Neural progenitor cell (in vitro differentiated cells): ENCODE results near the gene POC1A. TPM values are rescaled to one million over a fixed set of nuclear protein-coding genes. Genes with fewer than 3 reads are reported as not detected.

Experiments
- DNase-seq: peaks from one replicate; pipeline ENCODE4 v3.0.0-alpha.2; 2016; ENCODE audit warnings: low spot score
- H2AFZ ChIP-seq: fragments of 200-600 bp; sonication (generic); replicated peaks from 2 replicates; pipeline ENCODE4 v1.6.1; 2016; ENCODE audit warnings: antibody characterized with exemption
- H3F3A ChIP-seq: fragments of 200-600 bp; sonication (generic); 2 replicates; pipeline ENCODE4 v1.6.1; 2016; ENCODE audit warnings: antibody characterized with exemption, low read depth
- H3K27ac ChIP-seq: fragments of 200-600 bp; sonication (generic); 2 replicates; pipeline ENCODE4 v1.5.1; 2016; ENCODE audit warnings: mild to moderate bottlenecking
- H3K27me3 ChIP-seq: fragments of 200-600 bp; sonication (generic); 2 replicates; pipeline ENCODE4 v1.6.1; 2016; ENCODE audit warnings: mild to moderate bottlenecking, moderate library complexity
- H3K36me3 ChIP-seq: fragments of 200-600 bp; sonication (generic); 2 replicates; pipeline ENCODE4 v1.5.1; 2016
- H3K4me1 ChIP-seq: fragments of 200-600 bp; sonication (generic); 2 replicates; pipeline ENCODE4 v1.6.1; 2016; ENCODE audit warnings: mixed run types
- H3K4me2 ChIP-seq: fragments of 200-600 bp; sonication (generic); 2 replicates; pipeline ENCODE4 v1.6.1; 2016
- H3K4me3 ChIP-seq: fragments of 200-600 bp; sonication (generic); 2 replicates; pipeline ENCODE4 v1.5.1; 2016
- H3K79me2 ChIP-seq: fragments of 200-600 bp; sonication (generic); 2 replicates; pipeline ENCODE4 v1.6.1; 2016; ENCODE audit warnings: low read depth
- H3K9ac ChIP-seq: fragments of 200-600 bp; sonication (generic); 2 replicates; pipeline ENCODE4 v1.6.1; 2016
- H3K9me3 ChIP-seq: fragments of 200-600 bp; sonication (generic); 2 replicates; pipeline ENCODE4 v1.5.1; 2016; ENCODE audit warnings: low read depth
- H4K20me1 ChIP-seq: fragments of 200-600 bp; sonication (generic); 2 replicates; pipeline ENCODE4 v1.6.1; 2016; ENCODE audit warnings: low read depth
- H3K27ac Mint-ChIP-seq: 3 replicates; pipeline ENCODE4 v1.8.0; 2021; ENCODE audit warnings: mixed read lengths
- H3K27me3 Mint-ChIP-seq: 2 replicates; pipeline ENCODE4 v1.8.0; 2022; ENCODE audit warnings: low read depth, mild to moderate bottlenecking, inconsistent platforms, moderate library complexity, mixed read lengths; ENCODE audit not compliant: insufficient read depth
- H3K36me3 Mint-ChIP-seq: 3 replicates; pipeline ENCODE4 v1.8.0; 2021; ENCODE audit warnings: mixed read lengths
- H3K4me1 Mint-ChIP-seq: 3 replicates; pipeline ENCODE4 v1.8.0; 2021; ENCODE audit warnings: mixed read lengths
- H3K4me3 Mint-ChIP-seq: 3 replicates; pipeline ENCODE4 v1.8.0; 2021; ENCODE audit warnings: mild to moderate bottlenecking, moderate library complexity, mixed read lengths
- H3K9me3 Mint-ChIP-seq: 3 replicates; pipeline ENCODE4 v1.8.0; 2020; ENCODE audit warnings: mixed read lengths
- CTCF ChIP-seq: fragments of 200-600 bp; sonication (generic); IDR thresholded peaks from 2 replicates; pipeline ENCODE4 v1.5.1; 2017; ENCODE audit warnings: antibody characterized with exemption, mild to moderate bottlenecking
- EZH2 ChIP-seq: fragments of 200-600 bp; sonication (generic); IDR thresholded peaks from 2 replicates; pipeline ENCODE4 v1.6.1; 2017; ENCODE audit warnings: antibody characterized with exemption, mild to moderate bottlenecking, moderate library complexity
- EZH2phosphoT487 ChIP-seq: fragments of 200-600 bp; sonication (generic); IDR thresholded peaks from 2 replicates; pipeline ENCODE4 v1.6.1; 2017; ENCODE audit warnings: antibody characterized with exemption
- total RNA-seq: library from RNA; depleted of rRNA; stranded (reverse); fragments of >200 nt; gene quantifications from 2 replicates; pipeline ENCODE4 v1.2.3, GENCODE V29; 2015; ENCODE audit warnings: low replicate concordance

The POC1A gene
- total RNA-seq, 1 donor from 2014 or later, result 10.3 TPM

DNA sequence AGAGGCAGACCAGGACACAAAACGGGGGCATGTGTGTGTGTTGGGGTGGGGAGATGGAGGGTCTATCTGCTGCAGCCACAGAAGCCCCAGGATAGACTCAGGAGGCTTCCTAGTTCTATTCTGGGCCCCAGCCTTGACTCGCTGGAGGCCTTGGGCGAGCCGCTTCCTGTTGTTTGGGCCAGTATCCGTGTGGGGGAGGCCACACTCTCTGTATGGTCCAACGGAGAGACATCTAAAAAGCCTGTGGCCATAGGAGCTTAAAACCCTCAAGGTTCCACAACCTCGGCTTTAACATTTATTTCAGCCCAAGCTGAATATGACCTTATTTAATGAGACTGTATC is 32.8 kb downstream of the POC1A start:
- Mint-ChIP-seq H3K27ac (no peak overlapping the region), H3K36me3 (peaks cover 12% of the 10 kb centered on the region)

DNA sequence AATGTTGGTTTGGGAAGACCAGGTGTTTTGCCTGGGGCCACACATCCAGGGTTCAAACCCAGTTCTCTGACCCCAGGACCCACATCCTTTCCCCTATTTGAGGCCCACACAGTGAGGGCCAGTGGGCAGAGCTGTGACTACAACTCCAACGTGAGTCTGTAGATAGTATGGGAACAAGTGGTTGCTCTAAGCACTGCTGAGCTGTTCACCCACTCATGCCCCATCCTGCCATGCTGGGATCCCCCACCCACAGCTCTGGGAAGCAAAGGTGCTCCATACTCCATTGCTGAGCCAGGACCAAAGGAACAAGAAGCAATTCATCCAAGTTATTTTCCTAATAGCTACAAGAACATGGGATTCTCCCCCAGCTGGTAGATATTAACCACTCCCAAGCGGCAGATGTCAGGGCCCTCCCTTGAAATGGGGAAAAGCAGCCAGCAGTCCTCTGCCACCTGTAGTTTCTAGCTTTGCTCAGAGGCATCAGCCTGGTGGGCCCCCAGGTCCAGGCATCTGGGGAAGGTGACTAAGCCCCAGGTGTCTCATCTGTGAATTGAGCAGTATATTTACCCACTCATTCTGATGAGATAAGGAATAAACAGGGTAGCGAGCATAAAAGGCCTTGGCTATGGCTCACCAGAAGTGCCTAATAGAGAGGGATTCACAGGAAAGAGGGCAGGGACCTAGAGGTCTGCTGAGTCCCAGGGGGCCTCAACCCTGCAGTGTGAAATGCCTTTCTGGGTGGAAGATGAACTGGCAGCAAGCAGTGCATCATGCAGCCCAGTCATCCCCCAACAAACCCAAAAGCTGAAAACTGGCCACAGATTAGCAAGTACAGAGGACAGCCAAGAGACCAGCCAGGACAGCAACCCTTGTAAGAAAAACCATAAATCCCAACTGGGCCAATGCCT is 33.4 kb downstream of the POC1A start:
- TF ChIP-seq CTCF, result no peak
- no peak for TF ChIP-seq EZH2
- TF ChIP-seq EZH2phosphoT487, result no peak
- Histone ChIP-seq H3K27me3 (no peaks in the 10 kb centered on the region), H3K4me3 (no peak overlapping the region), H3K4me1 (no peaks in the 10 kb centered on the region), H3K27ac (no peak overlapping the region), H3F3A (no peaks in the 10 kb centered on the region), H4K20me1 (no peaks in the 10 kb centered on the region), H2AFZ (no peak overlapping the region), H3K36me3 (no peaks in the 10 kb centered on the region), H3K9me3 (no peaks in the 10 kb centered on the region), H3K4me2 (no peak overlapping the region), H3K79me2 (no peaks in the 10 kb centered on the region), H3K9ac (no peak overlapping the region)
- Mint-ChIP-seq H3K9me3 (no peaks in the 10 kb centered on the region), H3K4me1 (peaks cover 6% of the 10 kb centered on the region), H3K4me3 (no peak overlapping the region), H3K36me3 (peaks cover 9% of the 10 kb centered on the region), H3K27me3 (peaks cover 2% of the 10 kb centered on the region), H3K27ac (no peak overlapping the region)
- no peak for DNase-seq

More for the DNA sequence above, 32.8 kb downstream of the POC1A start:
- Histone ChIP-seq H3K27me3 (no peaks in the 10 kb centered on the region), H3K27ac (no peak overlapping the region), H4K20me1 (no peaks in the 10 kb centered on the region), H3K79me2 (no peaks in the 10 kb centered on the region), H3K9me3 (no peaks in the 10 kb centered on the region), H3K36me3 (no peaks in the 10 kb centered on the region), H3K4me1 (no peaks in the 10 kb centered on the region), H3K9ac (no peak overlapping the region), H3K4me3 (no peak overlapping the region), H2AFZ (no peak overlapping the region), H3K4me2 (no peak overlapping the region), H3F3A (no peaks in the 10 kb centered on the region)
- H3K9me3 Mint-ChIP-seq, result no peaks in the 10 kb centered on the region
- peaks cover 6% of the 10 kb centered on the region for H3K4me1 Mint-ChIP-seq
- no peak for TF ChIP-seq EZH2
- TF ChIP-seq CTCF, result no peak
- TF ChIP-seq EZH2phosphoT487, result no peak
- H3K4me3 Mint-ChIP-seq, result no peak overlapping the region
- DNase-seq, result no peak
- no peaks in the 10 kb centered on the region for H3K27me3 Mint-ChIP-seq

DNA sequence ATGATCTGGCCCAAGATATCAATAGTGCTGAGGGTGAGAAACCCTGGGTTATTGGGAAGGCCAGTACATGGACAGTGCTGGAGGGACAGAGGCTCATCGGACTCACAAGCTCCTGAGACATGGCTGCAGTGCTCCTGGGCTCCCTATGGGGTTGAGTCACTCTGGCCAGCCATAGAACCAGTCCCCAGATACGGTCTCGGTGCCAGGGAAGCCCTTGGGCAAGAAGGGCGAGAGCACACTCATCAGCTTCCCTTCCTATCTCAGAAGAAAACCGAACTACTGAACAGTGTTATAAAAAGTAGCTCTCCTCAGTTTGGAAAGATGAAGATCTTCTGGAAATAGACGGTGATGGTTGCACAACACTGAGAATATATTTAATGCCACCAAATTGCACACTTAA is 34.4 kb downstream of the POC1A start:
- no peaks in the 10 kb centered on the region for H3K27me3 ChIP-seq
- H3K9me3 Mint-ChIP-seq, result no peaks in the 10 kb centered on the region
- no peak for DNase-seq
- no peak overlapping the region for H3K27ac ChIP-seq
- no peak overlapping the region for H3K4me3 ChIP-seq
- peaks cover 2% of the 10 kb centered on the region for H3K27me3 Mint-ChIP-seq
- H4K20me1 ChIP-seq, result no peaks in the 10 kb centered on the region
- no peak overlapping the region for H3K9ac ChIP-seq
- H3K36me3 ChIP-seq, result no peaks in the 10 kb centered on the region
- no peak overlapping the region for H3K4me3 Mint-ChIP-seq
- no peak overlapping the region for H3K27ac Mint-ChIP-seq
- H3K4me2 ChIP-seq, result no peak overlapping the region
- peaks cover 6% of the 10 kb centered on the region for H3K4me1 Mint-ChIP-seq
- H3K36me3 Mint-ChIP-seq, result peaks cover 8% of the 10 kb centered on the region
- H3K79me2 ChIP-seq, result no peaks in the 10 kb centered on the region
- H2AFZ ChIP-seq, result no peak overlapping the region
- no peaks in the 10 kb centered on the region for H3F3A ChIP-seq
- TF ChIP-seq EZH2, result no peak
- no peak for TF ChIP-seq CTCF
- TF ChIP-seq EZH2phosphoT487, result no peak
- H3K9me3 ChIP-seq, result no peaks in the 10 kb centered on the region
- no peaks in the 10 kb centered on the region for H3K4me1 ChIP-seq
